KOPT-K1 (cell line): ENCODE data around the gene MAML3.

Experiments used
- H3K27ac ChIP-seq: fragments of 200-600 bp; sonication (generic); 2 replicates; pipeline ENCODE4 v1.5.1; 2016; ENCODE audit warnings: antibody characterized with exemption, mild to moderate bottlenecking, low read depth, low read length; ENCODE audit not compliant: poor library complexity, severe bottlenecking
- H3K36me3 ChIP-seq: fragments of 200-600 bp; sonication (generic); 2 replicates; pipeline ENCODE4 v1.5.1; 2017; ENCODE audit warnings: antibody characterized with exemption, mild to moderate bottlenecking, low read length, moderate library complexity; ENCODE audit not compliant: insufficient read depth
- H3K9me3 ChIP-seq: fragments of 200-600 bp; sonication (generic); 2 replicates; pipeline ENCODE4 v1.5.1; 2017; ENCODE audit warnings: antibody characterized with exemption, low read length, mild to moderate bottlenecking; ENCODE audit not compliant: insufficient read depth, poor library complexity, severe bottlenecking

The MAML3 gene

GRCh38 chr4:139899346-139899745, 254.6 kb downstream of the MAML3 start:
- H3K9me3 ChIP-seq, result no peaks in the 10 kb centered on the region
- H3K27ac ChIP-seq, result no peak overlapping the region
- H3K36me3 ChIP-seq, result no peaks in the 10 kb centered on the region

GRCh38 chr4:139898293-139898692, 255.7 kb downstream of the MAML3 start:
- Histone ChIP-seq H3K27ac (peak overlapping the region; percentile 27), H3K36me3 (no peaks in the 10 kb centered on the region)

GRCh38 chr4:139896091-139896604, 257.8 kb downstream of the MAML3 start:
- no peaks in the 10 kb centered on the region for H3K36me3 ChIP-seq
- H3K9me3 ChIP-seq, result no peaks in the 10 kb centered on the region
- no peak overlapping the region for H3K27ac ChIP-seq

More at GRCh38 chr4:139898293-139898692, 255.7 kb downstream of the MAML3 start:
- H3K9me3 ChIP-seq, result no peaks in the 10 kb centered on the region

- Histone ChIP-seq H3K9me3 (no peaks in the 10 kb centered on the region), H3K36me3 (no peaks in the 10 kb centered on the region), H3K27ac (no peak overlapping the region)
These were observed 260.2 kb downstream of the MAML3 start for GRCh38 chr4:139893801-139894200.

GRCh38 chr4:139892973-139893736, 260.8 kb downstream of the MAML3 start:
- no peaks in the 10 kb centered on the region for H3K36me3 ChIP-seq
- no peaks in the 10 kb centered on the region for H3K9me3 ChIP-seq
- no peak overlapping the region for H3K27ac ChIP-seq

GRCh38 chr4:139890816-139891215, 263.2 kb downstream of the MAML3 start:
- no peaks in the 10 kb centered on the region for H3K9me3 ChIP-seq
- H3K36me3 ChIP-seq, result no peaks in the 10 kb centered on the region
- no peak overlapping the region for H3K27ac ChIP-seq

- no peak overlapping the region for H3K27ac ChIP-seq
- H3K9me3 ChIP-seq, result no peaks in the 10 kb centered on the region
- H3K36me3 ChIP-seq, result no peaks in the 10 kb centered on the region
These were observed 264.1 kb downstream of the MAML3 start for GRCh38 chr4:139889901-139890300.

- H3K27ac ChIP-seq, result no peak overlapping the region
- H3K9me3 ChIP-seq, result no peaks in the 10 kb centered on the region
- H3K36me3 ChIP-seq, result no peaks in the 10 kb centered on the region
These were observed 264.7 kb downstream of the MAML3 start for GRCh38 chr4:139889264-139889663.

- H3K27ac ChIP-seq, result no peak overlapping the region
- no peaks in the 10 kb centered on the region for H3K9me3 ChIP-seq
- no peaks in the 10 kb centered on the region for H3K36me3 ChIP-seq
These were observed 265.8 kb downstream of the MAML3 start for GRCh38 chr4:139887962-139888735.

GRCh38 chr4:139887376-139887802, 266.6 kb downstream of the MAML3 start:
- Histone ChIP-seq H3K27ac (no peak overlapping the region), H3K36me3 (no peaks in the 10 kb centered on the region), H3K9me3 (no peaks in the 10 kb centered on the region)

GRCh38 chr4:139886798-139887197, 267.2 kb downstream of the MAML3 start:
- H3K36me3 ChIP-seq, result no peaks in the 10 kb centered on the region
- no peaks in the 10 kb centered on the region for H3K9me3 ChIP-seq
- H3K27ac ChIP-seq, result no peak overlapping the region

GRCh38 chr4:139884438-139884837, 269.5 kb downstream of the MAML3 start:
- no peaks in the 10 kb centered on the region for H3K9me3 ChIP-seq
- H3K27ac ChIP-seq, result no peak overlapping the region
- no peaks in the 10 kb centered on the region for H3K36me3 ChIP-seq

GRCh38 chr4:139880841-139881240, 273.1 kb downstream of the MAML3 start:
- Histone ChIP-seq H3K27ac (no peak overlapping the region), H3K36me3 (no peaks in the 10 kb centered on the region), H3K9me3 (no peaks in the 10 kb centered on the region)

- Histone ChIP-seq H3K9me3 (peaks cover 7% of the 10 kb centered on the region), H3K27ac (no peak overlapping the region), H3K36me3 (no peaks in the 10 kb centered on the region)
These were observed 275.9 kb downstream of the MAML3 start for GRCh38 chr4:139878050-139878449.

GRCh38 chr4:139876337-139876941, 277.5 kb downstream of the MAML3 start:
- Histone ChIP-seq H3K36me3 (no peaks in the 10 kb centered on the region), H3K27ac (no peak overlapping the region), H3K9me3 (peaks cover 7% of the 10 kb centered on the region)
